DLD1 (cell line): ENCODE measurements around the gene THAP8.

Experiments
- in situ Hi-C: cut with HindIII; loops from 2 replicates; pipeline ENCODE4 v1.10.0; 2017; ENCODE audit warnings: low sequenced_read_pairs

Gene THAP8

GRCh38 chr19:36030264-36031148 lies 23.6 kb downstream of the THAP8 start:
- in situ Hi-C loops: no loop called here

GRCh38 chr19:36028313-36029041 lies 25.6 kb downstream of the THAP8 start:
- in situ Hi-C loops: no loop called here

- in situ Hi-C loops: no loop called here
Measured at GRCh38 chr19:36027696-36028095, 26.4 kb downstream of the THAP8 start.

- in situ Hi-C loops: no loop called here
Measured at GRCh38 chr19:36026091-36026876, 27.8 kb downstream of the THAP8 start.

GRCh38 chr19:36025541-36025940 lies 28.5 kb downstream of the THAP8 start:
- in situ Hi-C loops: no loop called here

- in situ Hi-C loops: no loop called here
Measured at GRCh38 chr19:36023432-36023831, 30.7 kb downstream of the THAP8 start.

GRCh38 chr19:36019061-36019670 lies 34.9 kb downstream of the THAP8 start:
- in situ Hi-C loops: no loop called here

- in situ Hi-C loops: no loop called here
Measured at GRCh38 chr19:36014012-36014924, 39.8 kb downstream of the THAP8 start, which contains the start of gene ALKBH6. TSS of gene ALKBH6 (minus strand) at chr19:36014213. CDS start at chr19:36013397, 816 bp downstream.

GRCh38 chr19:36013280-36014011 lies 40.6 kb downstream of the THAP8 start:
- in situ Hi-C loops: no loop called here

GRCh38 chr19:36010402-36010801 lies 43.7 kb downstream of the THAP8 start:
- in situ Hi-C loops: no loop called here

- in situ Hi-C loops: no loop called here
Measured at GRCh38 chr19:36009633-36010379, 44.3 kb downstream of the THAP8 start.

- in situ Hi-C loops: no loop called here
Measured at GRCh38 chr19:36009220-36009619, 44.9 kb downstream of the THAP8 start.

GRCh38 chr19:36008336-36008978 lies 45.6 kb downstream of the THAP8 start, which contains the start of gene SYNE4:
TSS of gene SYNE4 (minus strand) at chr19:36008813. CDS start at chr19:36008681, 132 bp downstream.
- in situ Hi-C loops: no loop called here

GRCh38 chr19:36006955-36007354 lies 47.1 kb downstream of the THAP8 start:
- in situ Hi-C loops: no loop called here

- in situ Hi-C loops: no loop called here
Measured at GRCh38 chr19:36003284-36003683, 50.8 kb downstream of the THAP8 start.

- in situ Hi-C loops: no loop called here
Measured at GRCh38 chr19:36001605-36002004, 52.5 kb downstream of the THAP8 start.

- in situ Hi-C loops: no loop called here
Measured at GRCh38 chr19:35996777-35997176, 57.3 kb downstream of the THAP8 start.
